ENCODE measurements around the gene DHX15. TPM values are rescaled to one million over a fixed set of nuclear protein-coding genes. Genes with fewer than 3 reads are reported as not detected.

DHX15 gene
- total RNA-seq, 2 experiments from 2014 or later: 216 to 222 TPM

DNA sequence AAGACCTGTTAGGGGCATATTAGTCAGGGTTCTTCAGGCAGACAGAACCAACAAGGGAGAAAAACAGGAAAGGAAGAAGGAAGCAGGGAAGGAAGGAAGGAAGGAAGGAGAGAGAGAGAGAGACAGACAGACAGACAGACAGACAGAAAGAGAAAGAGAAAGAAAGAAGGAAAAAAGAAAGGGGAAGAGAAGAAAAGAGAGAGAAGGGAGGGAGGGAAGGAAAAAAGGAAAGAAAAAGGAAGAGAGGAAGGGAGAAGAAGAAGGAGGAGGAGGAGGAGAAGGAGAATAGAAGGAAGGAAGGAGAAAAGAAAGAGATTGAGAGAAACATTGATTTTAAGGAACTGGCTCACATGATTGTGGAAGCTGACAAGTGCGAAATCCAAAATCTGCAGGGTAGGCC is 89.0 kb downstream of the DHX15 start:
- Mint-ChIP-seq H3K9me3 (no peaks in the 10 kb centered on the region), H3K36me3 (ENCODE audit: low read depth) (no peaks in the 10 kb centered on the region), H3K4me1 (ENCODE audit: low read depth) (no peaks in the 10 kb centered on the region), H3K4me3 (no peak overlapping the region), H3K27me3 (peaks cover 3% of the 10 kb centered on the region), H3K27ac (no peak overlapping the region)
- ChIA-PET POLR2A (no interaction called here), CTCF (no interaction called here)
- intact Hi-C loops (cut with micrococcal nuclease): no loop called here
- ATAC-seq: no peak
- no peak for DNase-seq
- TF ChIP-seq, protein P1, sequence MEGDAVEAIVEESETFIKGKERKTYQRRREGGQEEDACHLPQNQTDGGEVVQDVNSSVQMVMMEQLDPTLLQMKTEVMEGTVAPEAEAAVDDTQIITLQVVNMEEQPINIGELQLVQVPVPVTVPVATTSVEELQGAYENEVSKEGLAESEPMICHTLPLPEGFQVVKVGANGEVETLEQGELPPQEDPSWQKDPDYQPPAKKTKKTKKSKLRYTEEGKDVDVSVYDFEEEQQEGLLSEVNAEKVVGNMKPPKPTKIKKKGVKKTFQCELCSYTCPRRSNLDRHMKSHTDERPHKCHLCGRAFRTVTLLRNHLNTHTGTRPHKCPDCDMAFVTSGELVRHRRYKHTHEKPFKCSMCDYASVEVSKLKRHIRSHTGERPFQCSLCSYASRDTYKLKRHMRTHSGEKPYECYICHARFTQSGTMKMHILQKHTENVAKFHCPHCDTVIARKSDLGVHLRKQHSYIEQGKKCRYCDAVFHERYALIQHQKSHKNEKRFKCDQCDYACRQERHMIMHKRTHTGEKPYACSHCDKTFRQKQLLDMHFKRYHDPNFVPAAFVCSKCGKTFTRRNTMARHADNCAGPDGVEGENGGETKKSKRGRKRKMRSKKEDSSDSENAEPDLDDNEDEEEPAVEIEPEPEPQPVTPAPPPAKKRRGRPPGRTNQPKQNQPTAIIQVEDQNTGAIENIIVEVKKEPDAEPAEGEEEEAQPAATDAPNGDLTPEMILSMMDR (IDR thresholded peaks at IDR 0.05): no peak

DNA sequence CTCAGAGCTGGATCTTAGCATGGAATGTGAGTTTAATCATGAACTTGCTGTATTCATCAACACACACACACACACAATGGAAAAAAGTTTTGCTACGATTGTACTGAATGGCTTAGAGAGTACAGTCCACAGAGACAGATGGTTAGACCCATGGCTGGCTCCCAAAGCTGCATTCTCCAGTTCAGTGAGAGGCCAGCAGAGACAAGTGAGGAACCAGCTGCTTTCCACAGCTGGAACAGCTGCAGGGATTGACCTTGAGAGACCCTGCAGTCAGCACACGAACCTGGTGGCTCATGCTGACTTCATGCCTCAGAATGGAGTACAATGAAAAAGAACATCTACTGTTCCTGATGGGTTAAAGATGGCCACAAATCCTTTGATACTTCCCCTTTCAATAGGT is 94.5 kb downstream of the DHX15 start:
- intact Hi-C loops (cut with micrococcal nuclease): loop anchor here (5.0 kb wide), 1 partner anchor 197 kb away; no protein-coding TSS in a partner anchor
- TF ChIP-seq, protein P1 (IDR thresholded peaks at IDR 0.05): no peak
- ATAC-seq (no peak), DNase-seq (no peak)
- H3K4me1 Mint-ChIP-seq (ENCODE audit: low read depth): no peaks in the 10 kb centered on the region
- H3K4me3 Mint-ChIP-seq: no peak overlapping the region
- H3K9me3 Mint-ChIP-seq: no peaks in the 10 kb centered on the region
- POLR2A ChIA-PET: no interaction called here
- H3K27ac Mint-ChIP-seq: no peak overlapping the region
- CTCF ChIA-PET: interaction anchor here (1.0 to 5.0 kb wide), 14 partner anchors 8 to 543 kb away, joined by 3 to 22 read pairs (median 4); no protein-coding TSS in a partner anchor
- peaks cover 19% of the 10 kb centered on the region for H3K27me3 Mint-ChIP-seq
- H3K36me3 Mint-ChIP-seq (ENCODE audit: low read depth): no peaks in the 10 kb centered on the region

DNA sequence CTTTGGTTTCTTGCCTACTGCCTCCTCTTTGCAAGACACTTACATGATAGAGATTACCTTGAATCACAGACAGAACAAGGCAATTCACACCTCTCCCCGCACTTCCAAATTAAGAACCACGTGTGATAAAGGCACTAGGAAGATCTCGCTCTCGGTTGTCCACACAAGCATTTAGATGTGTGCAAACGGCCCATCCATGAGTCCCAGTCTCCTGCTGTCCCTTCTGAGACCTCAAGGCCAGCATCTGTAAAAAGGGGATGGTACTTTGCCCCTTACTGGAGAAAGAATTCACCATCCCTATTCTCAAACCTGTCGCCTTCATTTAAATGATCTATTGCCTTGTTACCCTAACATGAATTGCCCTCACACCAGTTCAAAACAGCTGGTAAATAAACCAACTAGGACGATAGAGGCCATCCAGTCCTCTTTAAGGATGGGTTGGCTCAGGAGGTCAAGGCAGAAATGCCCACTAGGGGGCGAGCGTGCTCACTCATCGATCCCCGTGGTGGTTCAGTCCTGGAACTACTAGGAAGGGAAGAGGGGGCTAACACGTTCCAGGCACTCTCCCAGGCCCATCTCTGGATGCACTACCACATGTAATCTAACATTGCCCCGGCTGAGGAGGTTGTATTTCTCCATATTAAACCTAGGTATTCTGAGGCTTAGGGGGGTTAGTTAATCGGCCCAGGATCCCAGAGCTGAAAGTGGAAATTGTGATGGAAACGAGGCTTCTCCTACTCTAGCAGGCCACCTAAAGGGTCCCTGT is 95.8 kb downstream of the DHX15 start:
- Mint-ChIP-seq H3K9me3 (no peaks in the 10 kb centered on the region), H3K4me1 (ENCODE audit: low read depth) (no peaks in the 10 kb centered on the region), H3K36me3 (ENCODE audit: low read depth) (no peaks in the 10 kb centered on the region), H3K27ac (no peak overlapping the region), H3K27me3 (peaks cover 19% of the 10 kb centered on the region), H3K4me3 (no peak overlapping the region)
- CTCF ChIA-PET: interaction anchor here (0.5 to 5.0 kb wide), 24 partner anchors 9 to 544 kb away, joined by 3 to 22 read pairs (median 4); no protein-coding TSS in a partner anchor
- TF ChIP-seq, protein P1 (IDR thresholded peaks at IDR 0.05): peak; percentile 74
- DNase-seq (peak; percentile 84), ATAC-seq (peak; percentile 79)
- POLR2A ChIA-PET: interaction anchor here (0.6 kb wide), 1 partner anchor 12 kb away, joined by 3 read pairs; no protein-coding TSS in a partner anchor
- intact Hi-C loops (cut with micrococcal nuclease): loop anchor here (5.0 kb wide), 1 partner anchor 199 kb away; no protein-coding TSS in a partner anchor

DNA sequence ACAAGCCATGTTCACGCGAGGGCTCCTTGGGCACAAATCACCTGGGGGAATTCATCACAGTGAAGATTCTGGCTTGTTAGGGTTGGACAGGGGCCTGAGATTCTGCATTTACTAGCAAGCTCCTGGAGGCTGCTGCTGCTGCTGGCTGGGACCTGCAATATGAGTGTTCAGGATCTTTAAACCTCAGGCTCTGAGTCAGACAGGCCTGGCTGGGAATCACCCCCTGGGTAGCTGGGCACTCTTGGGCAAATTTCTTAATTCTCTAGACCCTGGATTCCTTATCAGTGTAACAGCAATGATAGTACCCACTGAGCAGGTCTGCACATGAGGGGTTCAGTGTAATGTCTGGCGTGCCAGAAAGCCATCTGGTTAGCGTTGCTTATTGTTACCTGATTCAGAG is 101.5 kb downstream of the DHX15 start:
- H3K27me3 Mint-ChIP-seq: peaks cover 14% of the 10 kb centered on the region
- POLR2A ChIA-PET: no interaction called here
- no peak overlapping the region for H3K27ac Mint-ChIP-seq
- no peak overlapping the region for H3K4me3 Mint-ChIP-seq
- CTCF ChIA-PET: no interaction called here
- intact Hi-C loops (cut with micrococcal nuclease): no loop called here
- H3K36me3 Mint-ChIP-seq (ENCODE audit: low read depth): no peaks in the 10 kb centered on the region
- H3K9me3 Mint-ChIP-seq: no peaks in the 10 kb centered on the region
- TF ChIP-seq, protein P1 (IDR thresholded peaks at IDR 0.05): no peak
- DNase-seq: no peak
- ATAC-seq: no peak
- no peaks in the 10 kb centered on the region for H3K4me1 Mint-ChIP-seq (ENCODE audit: low read depth)

DNA sequence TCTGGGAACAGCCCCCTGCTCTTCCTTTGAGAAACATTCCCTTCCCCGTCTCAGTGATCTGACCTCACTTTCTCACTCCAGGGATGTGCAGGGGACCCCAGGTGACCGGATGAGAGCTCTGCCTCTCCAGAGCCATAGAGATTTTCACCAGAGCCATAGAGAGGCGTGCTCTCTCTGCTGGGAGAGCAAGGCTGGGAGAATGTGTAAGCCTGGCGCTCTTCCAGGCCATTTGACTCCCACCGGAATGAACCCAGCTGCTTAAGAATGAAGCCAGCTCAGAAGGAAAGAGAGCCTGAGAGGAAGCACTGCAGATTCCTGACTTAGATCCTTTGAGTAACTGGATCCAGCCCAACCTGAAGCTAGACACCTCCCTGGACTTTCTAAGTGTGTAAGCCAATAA is 106.4 kb downstream of the DHX15 start:
- no peak overlapping the region for H3K4me3 Mint-ChIP-seq
- DNase-seq (no peak), ATAC-seq (no peak)
- no peaks in the 10 kb centered on the region for H3K9me3 Mint-ChIP-seq
- H3K36me3 Mint-ChIP-seq (ENCODE audit: low read depth): no peaks in the 10 kb centered on the region
- peaks cover 3% of the 10 kb centered on the region for H3K4me1 Mint-ChIP-seq (ENCODE audit: low read depth)
- POLR2A ChIA-PET: no interaction called here
- peaks cover 30% of the 10 kb centered on the region for H3K27me3 Mint-ChIP-seq
- intact Hi-C loops (cut with micrococcal nuclease): no loop called here
- TF ChIP-seq, protein P1 (IDR thresholded peaks at IDR 0.05): no peak
- H3K27ac Mint-ChIP-seq: no peak overlapping the region
- CTCF ChIA-PET: interaction anchor here (2.0 to 4.3 kb wide), 3 partner anchors 10 to 37 kb away, joined by 4 to 22 read pairs (median 7); no protein-coding TSS in a partner anchor
